Measurements from ENCODE around the gene MSMO1.
A peak's percentile ranks its signal among the peaks of the same experiment; 100 is the strongest.

The MSMO1 gene

DNA sequence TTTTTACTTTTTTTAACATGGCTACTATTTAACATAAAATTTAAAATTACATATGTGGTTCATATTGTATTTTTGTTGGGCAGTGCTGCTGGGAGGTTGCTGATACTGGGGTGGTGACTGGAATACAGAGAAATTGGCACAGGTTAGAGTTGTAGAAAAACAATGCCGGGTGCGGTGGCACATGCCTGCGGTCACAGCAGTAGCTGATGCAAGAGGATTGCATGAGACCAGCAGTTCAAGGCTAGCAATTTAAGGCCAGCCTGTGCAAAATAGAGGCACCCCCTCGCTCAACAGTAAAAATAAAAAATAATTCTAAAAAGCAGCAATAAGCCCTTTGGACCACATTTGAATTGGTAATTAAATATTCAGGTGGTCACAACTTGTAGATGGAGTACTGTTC is 39.6 kb downstream of the MSMO1 start:
- DNase-seq (ENCODE audit: low spot score), result no peak
- H3K27ac ChIP-seq, result no peak overlapping the region
- ChIA-PET CTCF (no interaction called here), POLR2A (ENCODE audit: low non-redundant PET) (no interaction called here)
- TF ChIP-seq, protein P1, sequence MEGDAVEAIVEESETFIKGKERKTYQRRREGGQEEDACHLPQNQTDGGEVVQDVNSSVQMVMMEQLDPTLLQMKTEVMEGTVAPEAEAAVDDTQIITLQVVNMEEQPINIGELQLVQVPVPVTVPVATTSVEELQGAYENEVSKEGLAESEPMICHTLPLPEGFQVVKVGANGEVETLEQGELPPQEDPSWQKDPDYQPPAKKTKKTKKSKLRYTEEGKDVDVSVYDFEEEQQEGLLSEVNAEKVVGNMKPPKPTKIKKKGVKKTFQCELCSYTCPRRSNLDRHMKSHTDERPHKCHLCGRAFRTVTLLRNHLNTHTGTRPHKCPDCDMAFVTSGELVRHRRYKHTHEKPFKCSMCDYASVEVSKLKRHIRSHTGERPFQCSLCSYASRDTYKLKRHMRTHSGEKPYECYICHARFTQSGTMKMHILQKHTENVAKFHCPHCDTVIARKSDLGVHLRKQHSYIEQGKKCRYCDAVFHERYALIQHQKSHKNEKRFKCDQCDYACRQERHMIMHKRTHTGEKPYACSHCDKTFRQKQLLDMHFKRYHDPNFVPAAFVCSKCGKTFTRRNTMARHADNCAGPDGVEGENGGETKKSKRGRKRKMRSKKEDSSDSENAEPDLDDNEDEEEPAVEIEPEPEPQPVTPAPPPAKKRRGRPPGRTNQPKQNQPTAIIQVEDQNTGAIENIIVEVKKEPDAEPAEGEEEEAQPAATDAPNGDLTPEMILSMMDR (conservative IDR thresholded peaks at IDR 0.05; ENCODE audit: low read depth), result no peak

DNA sequence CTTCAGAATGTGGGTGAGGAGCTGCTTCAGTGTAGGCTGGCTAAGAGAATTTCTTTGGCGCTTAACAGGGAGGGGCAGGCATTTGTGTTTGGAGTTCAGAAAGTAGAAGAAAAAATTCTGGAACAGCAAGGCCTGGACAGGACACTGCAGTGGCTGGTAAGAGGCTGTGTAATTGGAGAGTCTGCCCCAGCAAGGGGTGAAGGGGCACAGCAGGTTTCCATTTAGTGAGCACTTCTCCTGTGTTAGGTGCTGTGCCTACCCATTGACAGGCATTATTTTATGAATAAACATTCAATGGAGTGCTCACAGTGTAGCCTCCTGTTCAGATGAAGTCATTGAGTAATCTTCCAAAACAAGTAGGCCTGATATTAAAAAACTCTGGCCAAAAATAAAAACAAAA is 40.6 kb downstream of the MSMO1 start:
- TF ChIP-seq, protein P1 (conservative IDR thresholded peaks at IDR 0.05; ENCODE audit: low read depth), result no peak
- H3K27ac ChIP-seq, result no peak overlapping the region
- no peak for DNase-seq (ENCODE audit: low spot score)
- POLR2A ChIA-PET (ENCODE audit: low non-redundant PET), result no interaction called here
- CTCF ChIA-PET, result no interaction called here

DNA sequence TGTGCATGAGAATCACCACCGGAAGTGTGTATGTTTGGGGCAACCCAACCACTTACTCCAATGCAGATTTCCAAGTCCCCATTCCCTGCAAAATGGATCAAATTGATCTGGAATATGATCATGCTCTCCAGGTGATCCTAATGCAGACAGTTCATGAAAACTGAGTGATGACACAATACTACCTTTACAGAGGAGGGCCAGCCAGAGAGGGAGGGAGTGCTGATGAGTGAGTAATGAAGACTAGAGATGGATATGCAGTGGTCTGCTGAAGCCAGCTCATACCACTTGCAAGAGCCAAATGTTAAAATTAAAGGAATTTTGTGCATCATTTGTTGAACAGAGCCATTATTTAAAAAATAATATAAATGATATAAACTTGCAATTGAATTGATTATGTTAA is 41.1 kb downstream of the MSMO1 start:
- CTCF ChIA-PET, result no interaction called here
- POLR2A ChIA-PET (ENCODE audit: low non-redundant PET), result no interaction called here

DNA sequence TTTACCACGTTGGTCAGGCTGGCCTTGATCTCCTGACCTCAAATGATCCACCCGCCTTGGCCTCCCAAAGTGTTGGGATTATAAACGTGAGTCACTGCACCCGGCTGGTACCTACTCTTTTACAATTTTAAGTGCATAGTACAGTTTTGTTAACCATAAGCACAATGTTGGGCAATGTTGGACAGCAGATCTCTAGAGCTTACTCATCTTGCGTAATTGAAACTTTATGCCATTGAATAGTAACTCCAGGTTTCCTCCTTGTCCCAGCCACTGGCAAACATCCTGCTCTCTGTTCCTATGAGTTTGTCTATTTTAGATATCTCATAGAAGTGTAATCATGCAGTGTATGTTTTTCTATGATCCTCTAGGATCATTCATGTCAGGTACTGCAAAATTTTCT is 42.1 kb downstream of the MSMO1 start:
- TF ChIP-seq, protein P1 (conservative IDR thresholded peaks at IDR 0.05; ENCODE audit: low read depth), result no peak
- no peak for DNase-seq (ENCODE audit: low spot score)
- peak overlapping the region; percentile 70 for H3K27ac ChIP-seq
- ChIA-PET POLR2A (ENCODE audit: low non-redundant PET) (no interaction called here), CTCF (no interaction called here)

More for the DNA sequence above, 41.1 kb downstream of the MSMO1 start:
- H3K27ac ChIP-seq, result no peak overlapping the region
- TF ChIP-seq, protein P1 (conservative IDR thresholded peaks at IDR 0.05; ENCODE audit: low read depth), result no peak
- no peak for DNase-seq (ENCODE audit: low spot score)

DNA sequence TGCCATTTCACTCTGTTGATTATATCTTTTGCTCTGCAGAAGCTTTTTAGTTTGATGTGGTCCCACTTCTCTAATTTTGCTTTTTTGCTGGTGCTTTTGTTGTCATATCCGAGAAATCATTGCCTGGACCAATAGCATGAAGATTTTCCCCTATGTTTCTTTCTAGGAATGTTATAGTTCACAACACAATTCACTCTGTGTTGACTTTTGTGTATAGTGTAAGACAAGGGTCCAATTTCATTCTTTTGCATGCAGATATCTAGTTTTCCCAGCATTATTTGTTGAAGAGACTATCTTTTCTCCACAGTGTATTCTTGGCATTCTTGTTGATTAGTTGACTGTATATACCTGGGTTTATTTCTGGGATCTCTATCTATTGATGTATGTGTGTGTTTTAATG is 43.1 kb downstream of the MSMO1 start:
- ChIA-PET CTCF (no interaction called here), POLR2A (ENCODE audit: low non-redundant PET) (no interaction called here)
- TF ChIP-seq, protein P1 (conservative IDR thresholded peaks at IDR 0.05; ENCODE audit: low read depth), result no peak
- no peak for DNase-seq (ENCODE audit: low spot score)
- H3K27ac ChIP-seq, result no peak overlapping the region

DNA sequence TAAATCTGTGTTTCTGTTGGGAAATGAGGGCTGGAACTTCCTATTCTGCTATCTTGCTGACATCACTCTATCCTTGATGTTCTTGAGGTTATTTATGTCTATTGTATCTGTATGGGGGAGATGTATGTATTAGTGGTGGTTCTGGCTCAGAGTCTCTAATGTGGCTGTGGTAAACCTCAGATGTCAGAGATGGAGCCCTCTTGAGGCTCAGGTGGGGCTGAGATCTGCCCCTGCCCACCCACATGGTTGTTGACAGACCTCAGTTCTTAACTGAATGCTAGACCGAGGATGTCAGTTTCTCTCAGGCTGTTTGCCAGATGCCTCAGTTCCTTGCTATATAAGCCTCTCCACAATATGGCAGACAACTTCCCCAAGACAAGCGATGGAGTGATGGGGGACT is 48.0 kb downstream of the MSMO1 start:
- H3K27ac ChIP-seq, result no peak overlapping the region
- CTCF ChIA-PET, result no interaction called here
- no peak for DNase-seq (ENCODE audit: low spot score)
- POLR2A ChIA-PET (ENCODE audit: low non-redundant PET), result no interaction called here
- TF ChIP-seq, protein P1 (conservative IDR thresholded peaks at IDR 0.05; ENCODE audit: low read depth), result no peak

DNA sequence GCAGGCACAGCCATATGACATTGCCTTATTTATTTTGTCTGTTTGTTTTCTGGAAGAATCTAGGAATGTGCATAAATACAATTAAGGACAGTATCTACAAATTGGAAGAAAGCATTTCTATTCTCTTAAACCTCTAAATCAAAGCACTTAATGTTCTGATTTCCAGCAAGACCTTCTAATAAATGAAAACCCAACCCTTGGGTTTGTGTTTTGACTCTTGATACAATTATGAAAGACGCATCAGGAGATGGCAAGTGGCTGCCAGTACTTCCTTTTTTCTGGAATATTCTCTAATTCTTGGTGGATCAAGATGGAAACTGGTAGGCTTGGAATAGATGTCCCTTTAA is 50.9 kb downstream of the MSMO1 start:
- H3K27ac ChIP-seq, result no peak overlapping the region

More for the DNA sequence above, 50.9 kb downstream of the MSMO1 start:
- CTCF ChIA-PET, result interaction anchor here (0.5 to 1.1 kb wide), 3 partner anchors 11 to 1546 kb away, joined by 3 to 5 read pairs (median 4); no protein-coding TSS in a partner anchor
- POLR2A ChIA-PET (ENCODE audit: low non-redundant PET), result no interaction called here
- TF ChIP-seq, protein P1 (conservative IDR thresholded peaks at IDR 0.05; ENCODE audit: low read depth), result no peak
- DNase-seq (ENCODE audit: low spot score), result no peak

Measured in RWPE1 (cell line).